ENCODE data around the gene CSMD2. TPM values are rescaled to one million over a fixed set of nuclear protein-coding genes. Genes with fewer than 3 reads are reported as not detected.

The CSMD2 gene
- total RNA-seq, 1 experiment from 2014 or later, result not detected

GRCh38 chr1:33682371-33682770, 482.7 kb downstream of the CSMD2 start:
- intact Hi-C loops (cut with micrococcal nuclease; ENCODE audit: unreplicated experiment), result no loop called here
- BruUV-seq (replicated peaks), result no TSS peak
- no peak overlapping the region for H3K4me2 ChIP-seq

GRCh38 chr1:33680281-33680840, 484.7 kb downstream of the CSMD2 start:
- H3K9me3 ChIP-seq (ENCODE audit: insufficient read depth, low read depth), result no peaks in the 10 kb centered on the region
- intact Hi-C loops (cut with micrococcal nuclease; ENCODE audit: unreplicated experiment), result no loop called here
- no peak overlapping the region for H2AFZ ChIP-seq
- H3K4me1 ChIP-seq (replicated peaks; ENCODE audit: insufficient read depth), result no peaks in the 10 kb centered on the region
- 0 out of 2 replicates have a peak, but pooled peaks cover 3% of the 10 kb centered on the region for H4K20me1 ChIP-seq (ENCODE audit: insufficient read depth)
- no peaks in the 10 kb centered on the region for H3K36me3 ChIP-seq (ENCODE audit: low read depth)
- CTCF ChIA-PET, result no interaction called here
- no TSS peak for BruUV-seq (replicated peaks)
- TF ChIP-seq, protein P1, sequence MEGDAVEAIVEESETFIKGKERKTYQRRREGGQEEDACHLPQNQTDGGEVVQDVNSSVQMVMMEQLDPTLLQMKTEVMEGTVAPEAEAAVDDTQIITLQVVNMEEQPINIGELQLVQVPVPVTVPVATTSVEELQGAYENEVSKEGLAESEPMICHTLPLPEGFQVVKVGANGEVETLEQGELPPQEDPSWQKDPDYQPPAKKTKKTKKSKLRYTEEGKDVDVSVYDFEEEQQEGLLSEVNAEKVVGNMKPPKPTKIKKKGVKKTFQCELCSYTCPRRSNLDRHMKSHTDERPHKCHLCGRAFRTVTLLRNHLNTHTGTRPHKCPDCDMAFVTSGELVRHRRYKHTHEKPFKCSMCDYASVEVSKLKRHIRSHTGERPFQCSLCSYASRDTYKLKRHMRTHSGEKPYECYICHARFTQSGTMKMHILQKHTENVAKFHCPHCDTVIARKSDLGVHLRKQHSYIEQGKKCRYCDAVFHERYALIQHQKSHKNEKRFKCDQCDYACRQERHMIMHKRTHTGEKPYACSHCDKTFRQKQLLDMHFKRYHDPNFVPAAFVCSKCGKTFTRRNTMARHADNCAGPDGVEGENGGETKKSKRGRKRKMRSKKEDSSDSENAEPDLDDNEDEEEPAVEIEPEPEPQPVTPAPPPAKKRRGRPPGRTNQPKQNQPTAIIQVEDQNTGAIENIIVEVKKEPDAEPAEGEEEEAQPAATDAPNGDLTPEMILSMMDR (conservative IDR thresholded peaks at IDR 0.05), result no peak
- no peak for TF ChIP-seq EZH2 (IDR thresholded peaks at IDR 0.05; ENCODE audit: low read depth)
- POLR2A ChIA-PET (ENCODE audit: unreplicated experiment), result no interaction called here
- no peak overlapping the region for H3K4me2 ChIP-seq
- H3F3A ChIP-seq (ENCODE audit: insufficient read depth, low read depth), result no peaks in the 10 kb centered on the region
- no peak overlapping the region for H3K4me3 ChIP-seq
- peaks cover 34% of the 10 kb centered on the region for H3K27me3 ChIP-seq (ENCODE audit: insufficient read depth, low read depth)
- DNase-seq, result no peak
- H3K9me2 ChIP-seq (ENCODE audit: insufficient read depth), result no peaks in the 10 kb centered on the region
- H3K27ac ChIP-seq, result no peak overlapping the region
- H3K79me2 ChIP-seq (ENCODE audit: low read depth), result no peaks in the 10 kb centered on the region

More at GRCh38 chr1:33682371-33682770, 482.7 kb downstream of the CSMD2 start:
- DNase-seq, result no peak
- Histone ChIP-seq H3K4me1 (replicated peaks; ENCODE audit: insufficient read depth) (no peaks in the 10 kb centered on the region), H3F3A (ENCODE audit: insufficient read depth, low read depth) (no peaks in the 10 kb centered on the region), H3K4me3 (no peak overlapping the region), H3K9me3 (ENCODE audit: insufficient read depth, low read depth) (no peaks in the 10 kb centered on the region), H3K79me2 (ENCODE audit: low read depth) (no peaks in the 10 kb centered on the region), H2AFZ (no peak overlapping the region), H3K27ac (no peak overlapping the region), H3K27me3 (ENCODE audit: insufficient read depth, low read depth) (peaks cover 38% of the 10 kb centered on the region), H3K36me3 (ENCODE audit: low read depth) (no peaks in the 10 kb centered on the region), H3K9me2 (ENCODE audit: insufficient read depth) (no peaks in the 10 kb centered on the region), H4K20me1 (ENCODE audit: insufficient read depth) (0 out of 2 replicates have a peak, but pooled peaks cover 3% of the 10 kb centered on the region)
- POLR2A ChIA-PET (ENCODE audit: unreplicated experiment), result no interaction called here
- TF ChIP-seq, protein P1 (conservative IDR thresholded peaks at IDR 0.05), result no peak
- TF ChIP-seq EZH2 (IDR thresholded peaks at IDR 0.05; ENCODE audit: low read depth), result no peak
- CTCF ChIA-PET, result interaction anchor here (0.6 kb wide), 1 partner anchor 1081 kb away, joined by 3 read pairs; no protein-coding TSS in a partner anchor

DNA sequence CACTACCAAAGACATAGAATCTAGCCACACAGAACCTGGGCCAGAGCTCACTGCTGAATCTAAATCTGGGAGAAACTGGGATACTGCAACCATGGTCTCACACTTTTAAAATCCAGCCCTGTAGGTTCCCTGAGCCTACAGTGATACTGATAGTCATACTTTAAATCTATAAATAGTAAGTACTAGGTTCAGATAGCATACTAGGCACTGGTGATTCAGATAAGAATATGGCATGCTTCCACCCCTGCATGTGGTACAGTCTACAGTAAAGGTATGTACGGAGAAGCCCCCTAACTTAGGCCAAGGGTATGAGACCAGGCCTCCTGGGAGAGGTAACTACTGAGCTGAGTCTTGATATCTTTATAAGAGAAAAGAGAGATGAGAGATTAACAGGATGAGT, 494.5 kb downstream of the CSMD2 start:
- CTCF ChIA-PET, result no interaction called here

More for the DNA sequence above, 494.5 kb downstream of the CSMD2 start:
- no peaks in the 10 kb centered on the region for H4K20me1 ChIP-seq (ENCODE audit: insufficient read depth)
- no peak overlapping the region for H3K27ac ChIP-seq
- no peaks in the 10 kb centered on the region for H3K36me3 ChIP-seq (ENCODE audit: low read depth)
- BruUV-seq (replicated peaks), result no TSS peak
- no peak for DNase-seq
- no peak overlapping the region for H3K4me3 ChIP-seq
- no peaks in the 10 kb centered on the region for H3K4me1 ChIP-seq (replicated peaks; ENCODE audit: insufficient read depth)
- H3K27me3 ChIP-seq (ENCODE audit: insufficient read depth, low read depth), result peaks cover 68% of the 10 kb centered on the region
- H3K79me2 ChIP-seq (ENCODE audit: low read depth), result no peaks in the 10 kb centered on the region
- POLR2A ChIA-PET (ENCODE audit: unreplicated experiment), result no interaction called here
- no peaks in the 10 kb centered on the region for H3F3A ChIP-seq (ENCODE audit: insufficient read depth, low read depth)
- no peak for TF ChIP-seq EZH2 (IDR thresholded peaks at IDR 0.05; ENCODE audit: low read depth)
- TF ChIP-seq, protein P1 (conservative IDR thresholded peaks at IDR 0.05), result no peak
- no peaks in the 10 kb centered on the region for H3K9me2 ChIP-seq (ENCODE audit: insufficient read depth)
- H2AFZ ChIP-seq, result no peak overlapping the region
- H3K9me3 ChIP-seq (ENCODE audit: insufficient read depth, low read depth), result no peaks in the 10 kb centered on the region
- H3K4me2 ChIP-seq, result no peak overlapping the region
- intact Hi-C loops (cut with micrococcal nuclease; ENCODE audit: unreplicated experiment), result no loop called here

All from PC-9 (cell line).